Measurements from ENCODE around the gene IDH3B.

GRCh38 chr20:2651772-2652723 lies 12.0 kb downstream of the IDH3B start, which contains the start of gene NOP56:
- TF ChIP-seq CTCF (conservative IDR thresholded peaks at IDR 0.05; ENCODE audit: low read depth, low read length) = no peak
- no peak for TF ChIP-seq EZH2 (IDR thresholded peaks at IDR 0.05; ENCODE audit: low read length, unreplicated experiment)

All from PC-3 (cell line).